Measurements from ENCODE around the gene MED12L.

- TF ChIP-seq EZH2 (optimal IDR thresholded peaks at IDR 0.05; ENCODE audit: low read depth, low read length) (no peak), CTCF (IDR thresholded peaks at IDR 0.05; ENCODE audit: low read length) (no peak)
Observed at GRCh38 chr3:151236736-151237135, 151.3 kb downstream of the MED12L start.
